ENCODE results near the gene MDFIC. TPM values are rescaled to one million over a fixed set of nuclear protein-coding genes. Genes with fewer than 3 reads are reported as not detected.

Gene MDFIC
- total and polyA plus RNA-seq, 2 of the 4 experiments (the other 2 are of a cell fraction) = 16.9 to 35.0 TPM

DNA sequence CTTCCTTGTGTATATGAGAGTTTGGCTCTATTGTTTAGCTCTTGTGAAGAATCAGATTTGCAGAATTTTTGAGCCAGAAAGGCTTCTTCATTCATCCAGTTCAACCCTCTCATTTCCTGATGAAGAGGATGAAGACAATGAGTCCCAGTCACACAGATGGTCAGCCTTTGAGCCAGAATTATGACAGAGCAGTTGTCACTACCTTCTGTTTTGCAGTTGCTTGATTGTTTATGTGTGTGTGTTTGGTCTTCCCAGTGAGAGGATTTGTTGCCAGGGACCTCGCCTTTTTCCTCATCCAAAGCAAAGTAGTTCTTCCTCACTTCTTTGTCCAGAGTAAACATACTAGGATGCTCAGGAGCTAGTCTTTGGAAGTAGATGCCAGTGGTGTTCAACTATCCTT is 15.6 kb downstream of the MDFIC start:
- Histone ChIP-seq H2BK120ac (ENCODE audit: low read depth, low read length) (no peak overlapping the region), H3K79me1 (ENCODE audit: low read depth in 1 of 2, low read length in 2 of 2) (peaks cover 13 to 47% of the 10 kb centered on the region in 2 experiments), H2AK9ac (replicated peaks; ENCODE audit: low read depth, low read length, poor library complexity) (no peak overlapping the region), H4K91ac (ENCODE audit: insufficient read depth, low read depth, low read length) (no peak overlapping the region), H3K27ac (ENCODE audit: insufficient read depth, low read length) (no peak overlapping the region), H2AK5ac (ENCODE audit: low read depth, low read length) (no peak overlapping the region), H4K5ac (ENCODE audit: low read depth, low read length) (no peak overlapping the region), H3K4me3 (ENCODE audit: insufficient read depth, low read depth, low read length) (no peak overlapping the region), H3K27me3 (ENCODE audit: control insufficient read depth, insufficient read depth, low read length) (no peaks in the 10 kb centered on the region), H2BK5ac (ENCODE audit: low read depth, low read length, poor library complexity, severe bottlenecking) (no peak overlapping the region), H3K14ac (replicated peaks; ENCODE audit: low read depth, low read length) (no peak overlapping the region), H3K4ac (ENCODE audit: low read depth, low read length) (no peak overlapping the region), H3K9ac (ENCODE audit: low read depth, low read length) (no peak overlapping the region), H3K4me1 (ENCODE audit: control insufficient read depth, insufficient read depth, low read length) (peaks cover 3% of the 10 kb centered on the region; the same call in 1 of the 2 replicates), H3K23ac (ENCODE audit: low read depth, low read length) (no peak overlapping the region), H4K8ac (ENCODE audit: low read depth in 2 of 2, low read length in 2 of 2) (no peak overlapping the region), H3K9me3 (ENCODE audit: control insufficient read depth, insufficient read depth, low read length) (no peaks in the 10 kb centered on the region), H3K56ac (ENCODE audit: extremely low read depth, insufficient read depth, low read length) (no peak overlapping the region), H2BK15ac (ENCODE audit: low read depth, low read length) (no peak overlapping the region), H3K4me2 (ENCODE audit: low read depth, low read length) (no peak overlapping the region), H3K18ac (ENCODE audit: low read depth, low read length) (no peak overlapping the region), H3K9me1 (ENCODE audit: insufficient read depth, low read length) (no peaks in the 10 kb centered on the region), H3K36me3 (ENCODE audit: control insufficient read depth, insufficient read depth, low read length) (no peaks in the 10 kb centered on the region), H2BK20ac (ENCODE audit: low read depth, low read length) (no peak overlapping the region), H4K20me1 (ENCODE audit: insufficient read depth, low read length) (no peaks in the 10 kb centered on the region), H2AFZ (replicated peaks; ENCODE audit: low read length, poor library complexity) (no peak overlapping the region)
- in situ Hi-C loops (cut with MboI; ENCODE audit: low sequenced_read_pairs) (no loop called here), intact Hi-C loops (cut with micrococcal nuclease) (no loop called here), dilution Hi-C loops (cut with HindIII; ENCODE audit: low sequenced_read_pairs, unreplicated experiment) (no loop called here)
- TF ChIP-seq, protein P1, sequence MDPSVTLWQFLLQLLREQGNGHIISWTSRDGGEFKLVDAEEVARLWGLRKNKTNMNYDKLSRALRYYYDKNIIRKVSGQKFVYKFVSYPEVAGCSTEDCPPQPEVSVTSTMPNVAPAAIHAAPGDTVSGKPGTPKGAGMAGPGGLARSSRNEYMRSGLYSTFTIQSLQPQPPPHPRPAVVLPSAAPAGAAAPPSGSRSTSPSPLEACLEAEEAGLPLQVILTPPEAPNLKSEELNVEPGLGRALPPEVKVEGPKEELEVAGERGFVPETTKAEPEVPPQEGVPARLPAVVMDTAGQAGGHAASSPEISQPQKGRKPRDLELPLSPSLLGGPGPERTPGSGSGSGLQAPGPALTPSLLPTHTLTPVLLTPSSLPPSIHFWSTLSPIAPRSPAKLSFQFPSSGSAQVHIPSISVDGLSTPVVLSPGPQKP (IDR thresholded peaks at IDR 0.05; ENCODE audit: borderline replicate concordance, low read depth, low read length) = no peak
- TF ChIP-seq MXI1 (IDR thresholded peaks at IDR 0.05; ENCODE audit: borderline replicate concordance, low read depth, low read length) (no peak), RFX5 (IDR thresholded peaks at IDR 0.05; ENCODE audit: low read depth, low read length) (no peak)
- DNase-seq (no peak), ATAC-seq (ENCODE audit: low read depth) (no peak)
- CTCF ChIA-PET = no interaction called here
- no CpG with 5 or more reads among the region's 1 CpG for WGBS, 2 experiments (ENCODE audit: extremely low coverage in 2 of 2, insufficient read length in 1 of 2)
- BruUV-seq (replicated peaks) = no TSS peak
- POLR2A ChIA-PET (ENCODE audit: unreplicated experiment) = no interaction called here

Measured in IMR-90 (cell line).